Globus pallidus (tissue), 1 donor: ENCODE results near the gene NRG2.

ENCODE experiments used
- DNase-seq: peaks from one replicate; pipeline ENCODE4 v3.0.0-alpha.2; 2015; ENCODE audit warnings: low spot score

Gene NRG2

DNA sequence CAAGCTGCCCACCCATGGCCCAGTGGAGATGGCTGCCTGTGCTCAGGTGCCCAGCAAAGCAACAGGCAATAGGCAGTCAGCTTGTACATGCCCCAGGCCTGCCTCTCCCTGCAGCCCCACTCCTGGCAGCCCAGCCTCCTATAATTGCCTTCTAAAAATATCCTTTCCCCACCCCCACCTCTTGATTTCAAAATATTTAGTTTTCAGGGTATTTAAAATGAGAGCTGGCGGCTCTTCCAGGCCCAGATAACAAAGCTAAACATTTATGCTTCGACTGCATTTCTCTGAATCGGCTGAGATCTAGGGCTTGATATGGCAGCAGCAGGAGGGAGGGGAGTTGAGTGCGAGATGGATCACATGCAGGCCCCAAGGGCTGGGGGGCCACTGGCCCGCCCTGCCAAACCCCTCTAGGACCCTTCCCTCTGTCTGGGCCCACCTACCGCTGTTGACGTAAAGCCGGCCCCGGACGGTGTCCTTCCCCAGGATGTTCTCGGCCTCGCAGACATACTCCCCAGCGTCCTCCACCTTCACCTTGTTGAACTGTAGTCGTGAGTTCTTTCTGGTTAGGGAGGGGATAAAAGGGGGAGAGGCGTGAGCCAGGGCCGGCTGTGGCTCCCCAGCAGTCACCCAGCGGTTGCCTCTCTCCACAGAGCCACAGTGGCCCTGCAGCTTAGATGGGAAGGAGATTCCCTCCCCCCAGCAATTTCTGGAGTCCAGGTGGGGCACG, 162.5 kb downstream of the NRG2 start:
- DNase-seq, result no peak

DNA sequence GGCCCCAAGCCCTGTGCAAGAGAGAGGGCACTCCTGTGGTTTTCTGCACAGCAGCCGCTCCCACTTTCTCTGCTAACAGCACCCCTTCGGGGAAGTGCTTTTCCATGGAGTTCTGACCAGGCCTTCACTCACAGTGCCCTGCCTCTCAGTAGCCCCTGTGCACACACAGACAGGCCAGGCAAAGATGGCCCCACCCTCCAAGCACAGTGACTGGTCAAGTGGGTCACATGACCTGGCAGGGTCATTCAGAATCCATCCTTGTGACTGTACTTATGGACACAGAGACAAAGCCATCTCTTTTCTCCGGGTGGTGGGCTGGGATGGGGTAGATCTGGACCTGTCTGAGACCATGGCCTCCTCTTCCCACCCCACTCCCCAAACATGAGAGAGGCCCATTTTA, 165.0 kb downstream of the NRG2 start:
- DNase-seq, result peak; percentile 20

GRCh38 chr5:139877129-139877597, 165.9 kb downstream of the NRG2 start:
- no peak for DNase-seq

- no peak for DNase-seq
Measured at GRCh38 chr5:139875957-139876356, 167.1 kb downstream of the NRG2 start.

DNA sequence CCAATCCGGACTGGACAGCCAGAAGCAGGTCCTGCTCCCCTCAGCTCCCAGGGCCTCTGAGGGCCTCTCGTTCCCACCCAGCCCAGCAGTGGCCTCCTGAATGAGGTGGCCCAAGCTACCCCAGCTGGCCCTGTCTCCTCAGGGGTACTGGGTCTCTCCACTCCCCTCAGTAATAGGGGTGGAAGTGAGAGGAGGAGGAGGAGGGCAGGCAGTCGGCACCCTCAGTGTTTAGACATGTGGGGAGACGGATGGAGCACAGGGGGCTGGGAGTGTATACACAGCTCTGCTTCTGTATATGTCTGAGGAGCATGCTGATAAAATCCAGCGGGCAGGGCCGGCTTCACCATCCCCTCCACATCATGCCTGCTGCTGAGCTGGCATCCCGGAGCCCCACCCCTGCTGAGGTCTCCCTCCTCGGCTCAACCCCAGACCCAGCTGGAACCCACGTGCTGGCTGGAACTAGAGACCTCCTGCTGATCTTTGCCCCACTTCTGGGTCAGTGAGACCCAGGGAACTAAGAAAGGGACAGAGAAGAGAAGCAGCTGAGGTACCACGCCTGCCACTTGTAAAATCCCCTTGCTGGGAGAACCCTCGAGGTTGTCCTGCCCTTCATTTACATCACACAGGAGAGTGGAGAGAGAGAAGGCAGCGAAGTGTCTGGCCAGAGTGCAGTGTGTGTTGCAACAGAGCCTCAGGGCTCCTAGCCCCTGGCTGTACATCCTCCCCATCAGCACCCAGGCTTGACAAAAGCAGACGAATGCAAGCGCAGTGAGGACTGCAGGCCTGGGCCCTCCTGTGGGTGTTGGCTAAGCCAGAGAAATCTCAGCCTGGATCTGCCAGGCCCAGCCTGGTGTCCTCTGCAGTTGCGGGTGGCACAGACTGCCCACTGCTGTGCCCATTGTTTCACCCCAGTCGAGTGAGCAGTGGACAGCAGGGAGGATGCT, 170.0 kb downstream of the NRG2 start:
- DNase-seq, result no peak

GRCh38 chr5:139872052-139872766, 170.9 kb downstream of the NRG2 start:
- DNase-seq, result no peak

- no peak for DNase-seq
Measured at GRCh38 chr5:139871614-139872013, 171.5 kb downstream of the NRG2 start.

GRCh38 chr5:139870677-139871076, 172.4 kb downstream of the NRG2 start:
- DNase-seq, result no peak

DNA sequence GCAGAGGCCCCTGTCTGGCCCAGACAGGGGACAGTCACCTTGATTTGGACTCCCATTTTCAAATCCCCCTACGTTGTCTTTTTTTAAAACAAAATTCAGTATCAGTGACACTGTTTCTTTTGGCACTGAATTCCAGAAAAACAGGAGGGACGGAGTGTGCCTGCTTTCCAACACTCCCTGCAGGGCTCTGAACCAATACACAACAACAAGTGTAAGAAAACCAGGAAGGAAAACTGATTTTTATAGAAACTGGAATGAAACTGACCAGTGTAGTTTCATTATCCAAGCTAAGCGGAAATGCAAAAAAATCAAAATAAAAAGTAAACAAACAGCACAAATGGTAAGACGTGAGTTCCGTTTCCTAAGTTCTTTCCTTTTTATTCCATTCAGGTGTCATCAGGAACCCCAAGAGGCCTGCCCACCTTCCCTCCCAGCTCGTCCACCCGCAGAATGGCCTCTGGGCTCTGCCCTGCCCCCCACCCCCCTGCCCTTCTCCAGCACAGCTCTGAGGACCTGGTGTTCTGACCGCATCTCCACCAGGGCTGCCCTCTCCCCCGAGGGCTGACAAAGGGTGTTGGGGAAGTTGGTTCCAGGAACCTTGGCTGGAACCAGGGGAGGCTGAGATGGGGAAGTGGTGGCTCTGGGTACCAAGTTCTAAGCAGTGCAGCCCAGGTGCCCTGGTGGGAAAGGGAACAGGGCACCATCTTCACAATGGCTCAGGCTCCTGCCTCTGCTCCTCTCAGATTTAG, 173.9 kb downstream of the NRG2 start:
- no peak for DNase-seq

DNA sequence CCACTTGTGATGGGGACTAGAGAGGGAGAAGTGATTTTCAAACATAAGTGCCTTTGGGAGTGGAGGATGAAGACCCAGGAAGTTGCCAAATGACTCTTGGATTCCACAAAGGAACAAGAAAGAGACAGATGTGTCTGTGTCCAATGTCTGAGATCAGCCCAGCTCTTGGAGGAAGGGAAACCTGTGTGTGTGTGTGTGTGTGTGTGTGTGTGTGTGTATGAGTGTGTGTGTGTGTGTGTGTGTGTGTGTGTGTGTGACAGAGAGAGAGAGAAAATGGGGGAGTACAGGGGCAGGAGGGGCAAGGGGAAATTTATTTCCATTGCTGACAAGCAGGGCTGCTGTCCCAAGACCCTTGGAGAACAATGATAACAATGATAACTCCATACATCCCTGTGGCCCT, 175.5 kb downstream of the NRG2 start:
- DNase-seq, result no peak

DNA sequence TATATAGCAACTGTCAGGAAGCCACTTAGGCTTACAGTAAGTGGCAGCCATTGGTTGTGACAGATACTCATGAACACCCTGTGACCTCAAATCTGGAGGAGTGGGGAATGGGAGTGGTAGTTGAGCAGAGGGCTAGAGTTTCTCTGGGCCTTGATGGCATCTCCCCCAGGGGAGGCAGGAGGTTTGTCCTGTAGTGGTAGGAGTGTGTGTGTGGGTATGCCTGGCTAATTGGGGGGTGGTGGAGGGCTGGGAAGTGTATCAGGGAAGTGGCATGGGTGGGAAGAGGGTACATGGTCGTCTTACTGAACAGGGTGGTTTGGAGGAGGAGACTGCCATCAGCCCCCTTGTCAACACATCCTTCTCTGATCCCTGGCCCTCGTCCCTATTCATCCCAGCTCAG, 176.0 kb downstream of the NRG2 start:
- no peak for DNase-seq

DNA sequence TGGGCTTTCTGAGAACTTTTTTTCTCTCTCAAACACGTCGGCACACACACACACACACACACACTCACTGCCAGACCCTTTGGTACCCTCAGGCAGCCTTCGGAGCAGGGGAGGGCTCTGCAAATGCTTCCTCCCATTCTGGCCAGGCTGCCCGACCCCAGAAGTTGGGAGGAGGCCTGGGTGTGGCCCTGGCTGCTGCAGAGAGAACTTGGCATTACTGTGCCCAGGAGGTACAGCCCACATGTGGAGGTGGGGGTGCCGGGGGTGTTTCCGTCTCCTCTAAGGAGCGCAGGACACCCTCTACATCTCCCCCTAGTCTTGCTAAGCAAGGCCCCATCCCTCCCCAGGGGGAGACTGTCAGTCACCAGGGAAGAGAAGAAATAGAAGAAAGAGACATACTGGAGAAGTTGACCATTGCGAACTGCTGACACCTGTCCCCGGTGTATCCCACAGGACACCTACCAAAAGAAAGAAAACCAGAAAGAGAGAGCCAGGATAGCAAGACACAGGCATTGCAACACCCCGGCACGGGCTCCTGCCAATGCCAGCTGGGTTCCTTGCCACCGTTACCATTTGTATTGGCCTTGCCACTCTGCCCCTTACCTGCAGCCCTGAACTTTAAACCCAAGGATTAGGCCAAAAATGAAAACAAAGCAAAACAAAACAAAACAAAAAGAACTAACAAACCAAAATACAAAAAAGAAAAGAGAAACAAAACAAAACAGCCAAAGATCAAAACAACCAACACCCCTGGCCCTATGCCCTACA, 178.2 kb downstream of the NRG2 start:
- DNase-seq, result no peak

DNA sequence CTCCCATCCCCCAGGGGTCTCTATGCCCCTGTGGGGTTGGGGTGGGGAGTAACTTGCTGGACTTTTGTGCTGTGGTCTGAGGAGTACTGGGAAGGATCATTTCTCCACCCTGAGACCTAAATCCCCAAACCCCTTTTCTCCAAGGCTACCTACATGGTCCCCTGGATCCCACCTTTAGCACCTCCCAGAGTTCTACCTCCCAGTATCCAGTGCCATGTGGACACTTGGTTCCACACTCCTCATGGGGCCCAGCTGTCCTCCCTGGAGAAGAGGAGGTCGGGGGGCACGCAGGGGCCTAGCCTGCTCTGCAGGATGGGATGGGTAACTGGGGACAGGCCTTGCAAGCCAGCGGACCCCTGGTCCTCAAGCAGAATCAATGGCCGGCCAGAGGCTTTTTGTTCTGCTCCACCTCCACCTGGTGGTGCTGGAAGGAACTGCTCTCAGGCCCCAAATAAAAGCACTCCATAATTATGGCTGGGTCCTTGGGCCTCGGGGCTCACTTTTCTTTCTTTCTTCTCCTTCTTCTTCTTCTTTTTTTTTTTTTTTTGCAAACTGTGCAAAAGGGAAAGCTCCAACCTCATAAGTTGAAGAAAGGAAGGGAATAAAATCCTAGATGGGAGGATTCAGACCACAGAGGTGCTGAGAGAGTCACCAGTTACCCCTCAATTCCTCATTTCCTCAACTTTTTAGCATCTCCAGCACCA, 179.1 kb downstream of the NRG2 start:
- DNase-seq, result peak; percentile 77

- peak; percentile 86 for DNase-seq
Measured at GRCh38 chr5:139863361-139863760, 179.7 kb downstream of the NRG2 start.

- DNase-seq, result no peak
Measured at GRCh38 chr5:139862803-139863202, 180.3 kb downstream of the NRG2 start.

- DNase-seq, result no peak
Measured at GRCh38 chr5:139862313-139862712, 180.8 kb downstream of the NRG2 start.

DNA sequence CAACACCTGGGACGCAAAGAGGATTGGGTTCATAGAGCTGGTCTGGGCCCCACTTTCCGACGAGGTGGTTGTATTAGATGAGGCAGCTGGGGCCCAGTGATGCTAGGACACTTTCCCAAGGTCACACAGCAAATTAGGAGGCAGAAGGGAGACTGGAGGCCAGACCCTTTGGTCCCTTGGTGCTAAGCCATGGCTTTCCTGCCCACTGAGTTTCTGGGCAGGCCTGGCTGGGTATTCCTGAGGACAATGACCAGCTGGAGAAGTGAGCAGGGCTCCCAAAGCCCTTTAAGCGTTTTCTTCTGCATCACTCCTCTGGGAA, 181.3 kb downstream of the NRG2 start:
- DNase-seq, result no peak

GRCh38 chr5:139861021-139861888, 181.8 kb downstream of the NRG2 start:
- no peak for DNase-seq

DNA sequence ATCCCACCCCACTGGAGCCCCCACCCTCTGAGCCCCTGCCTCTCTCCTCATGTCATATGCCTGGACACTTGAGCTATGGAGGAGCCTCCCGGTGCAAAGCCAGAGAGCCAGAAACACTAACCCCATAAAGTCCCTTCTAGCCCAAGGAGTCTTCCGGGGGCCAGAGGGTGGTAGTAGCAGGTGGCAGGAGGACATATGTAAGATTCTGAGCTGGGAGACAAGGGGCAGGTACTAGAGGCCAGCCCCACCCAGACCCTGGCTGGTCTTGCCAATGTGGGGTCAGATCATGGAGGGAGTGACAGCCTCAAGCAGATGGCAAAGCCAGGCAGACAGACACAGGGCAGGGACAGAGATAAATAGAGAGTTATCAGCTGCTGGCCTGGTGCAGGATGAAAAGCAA, 184.1 kb downstream of the NRG2 start:
- DNase-seq, result no peak

GRCh38 chr5:139856714-139857113, 186.4 kb downstream of the NRG2 start:
- no peak for DNase-seq
